ENCODE results near the gene REEP3. TPM values are rescaled to one million over a fixed set of nuclear protein-coding genes. Genes with fewer than 3 reads are reported as not detected.

REEP3 gene
- total RNA-seq, 1 donor from 2014 or later = 33.2 TPM

- no peak overlapping the region for H3K27ac Mint-ChIP-seq
- H3K4me1 Mint-ChIP-seq (ENCODE audit: low read depth) = peaks cover 7% of the 10 kb centered on the region
Observed at GRCh38 chr10:63578501-63578900, 57.3 kb downstream of the REEP3 start.

GRCh38 chr10:63579371-63580014, 58.3 kb downstream of the REEP3 start:
- peaks cover 6% of the 10 kb centered on the region for H3K4me1 Mint-ChIP-seq (ENCODE audit: low read depth)
- H3K27me3 Mint-ChIP-seq = no peaks in the 10 kb centered on the region
- H3K4me3 Mint-ChIP-seq (ENCODE audit: low read depth) = no peak overlapping the region
- H3K9me3 Mint-ChIP-seq (ENCODE audit: low read depth) = no peaks in the 10 kb centered on the region
- no peak overlapping the region for H3K27ac Mint-ChIP-seq
- peaks cover 14% of the 10 kb centered on the region for H3K36me3 Mint-ChIP-seq (ENCODE audit: insufficient read depth)
- no peak for TF ChIP-seq CTCF (IDR thresholded peaks at IDR 0.05; ENCODE audit: unreplicated experiment)
- no peak for DNase-seq (ENCODE audit: low spot score, unreplicated experiment)

More at GRCh38 chr10:63578501-63578900, 57.3 kb downstream of the REEP3 start:
- Mint-ChIP-seq H3K27me3 (no peaks in the 10 kb centered on the region), H3K36me3 (ENCODE audit: insufficient read depth) (peaks cover 14% of the 10 kb centered on the region), H3K4me3 (ENCODE audit: low read depth) (no peak overlapping the region), H3K9me3 (ENCODE audit: low read depth) (no peaks in the 10 kb centered on the region)
- TF ChIP-seq CTCF (IDR thresholded peaks at IDR 0.05; ENCODE audit: unreplicated experiment) = no peak
- no peak for DNase-seq (ENCODE audit: low spot score, unreplicated experiment)

- H3K9me3 Mint-ChIP-seq (ENCODE audit: low read depth) = no peaks in the 10 kb centered on the region
- peaks cover 5% of the 10 kb centered on the region for H3K4me1 Mint-ChIP-seq (ENCODE audit: low read depth)
- H3K4me3 Mint-ChIP-seq (ENCODE audit: low read depth) = no peak overlapping the region
- no peak for TF ChIP-seq CTCF (IDR thresholded peaks at IDR 0.05; ENCODE audit: unreplicated experiment)
- peaks cover 2% of the 10 kb centered on the region for H3K36me3 Mint-ChIP-seq (ENCODE audit: insufficient read depth)
- DNase-seq (ENCODE audit: low spot score, unreplicated experiment) = no peak
- H3K27ac Mint-ChIP-seq = no peak overlapping the region
- H3K27me3 Mint-ChIP-seq = no peaks in the 10 kb centered on the region
Observed at GRCh38 chr10:63582690-63583089, 61.5 kb downstream of the REEP3 start.

GRCh38 chr10:63583397-63583796, 62.2 kb downstream of the REEP3 start:
- Mint-ChIP-seq H3K4me3 (ENCODE audit: low read depth) (no peak overlapping the region), H3K36me3 (ENCODE audit: insufficient read depth) (no peaks in the 10 kb centered on the region), H3K4me1 (ENCODE audit: low read depth) (peaks cover 5% of the 10 kb centered on the region), H3K27ac (no peak overlapping the region), H3K27me3 (no peaks in the 10 kb centered on the region), H3K9me3 (ENCODE audit: low read depth) (no peaks in the 10 kb centered on the region)
- no peak for DNase-seq (ENCODE audit: low spot score, unreplicated experiment)
- no peak for TF ChIP-seq CTCF (IDR thresholded peaks at IDR 0.05; ENCODE audit: unreplicated experiment)

GRCh38 chr10:63583909-63584724, 62.9 kb downstream of the REEP3 start:
- Mint-ChIP-seq H3K27ac (no peak overlapping the region), H3K9me3 (ENCODE audit: low read depth) (no peaks in the 10 kb centered on the region), H3K4me3 (ENCODE audit: low read depth) (no peak overlapping the region), H3K36me3 (ENCODE audit: insufficient read depth) (no peaks in the 10 kb centered on the region), H3K4me1 (ENCODE audit: low read depth) (peaks cover 5% of the 10 kb centered on the region), H3K27me3 (no peaks in the 10 kb centered on the region)
- no peak for TF ChIP-seq CTCF (IDR thresholded peaks at IDR 0.05; ENCODE audit: unreplicated experiment)
- DNase-seq (ENCODE audit: low spot score, unreplicated experiment) = no peak

Data from progenitor cell of endocrine pancreas (in vitro differentiated cells).